HG02943 (cell line): ENCODE results near the gene MEI4.
"Not testable (repeated sequence)": the region's sequence is repeated elsewhere in the genome, so short reads cannot be mapped to it uniquely, and the experiment has no call there.

Source experiments
- ATAC-seq: cut with Tn5 transposase; IDR thresholded peaks from one replicate; pipeline ENCODE4 v1.9.1; 2021; ENCODE audit warnings: mild to moderate bottlenecking, low read depth, moderate library complexity; ENCODE audit not compliant: unreplicated experiment

The MEI4 gene

DNA sequence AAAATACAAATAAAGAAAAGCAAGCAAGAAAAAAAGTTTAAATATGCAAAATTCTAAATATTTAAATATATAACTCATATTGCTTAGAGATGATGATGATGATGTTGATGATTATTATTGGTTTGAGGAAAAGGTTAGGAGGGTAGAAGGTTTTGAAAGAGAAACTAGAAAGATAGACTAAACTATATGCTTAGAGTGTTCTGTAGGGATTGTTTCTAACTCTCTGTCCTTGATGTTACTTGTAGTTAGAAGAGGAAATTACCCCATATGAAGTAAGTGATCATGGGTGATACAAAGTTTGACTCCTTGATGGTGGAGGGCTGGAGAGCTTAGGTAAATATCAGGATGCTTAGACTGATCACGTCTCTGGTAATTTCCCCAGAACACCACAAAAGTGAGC, 159.5 kb downstream of the MEI4 start:
- ATAC-seq: no peak

DNA sequence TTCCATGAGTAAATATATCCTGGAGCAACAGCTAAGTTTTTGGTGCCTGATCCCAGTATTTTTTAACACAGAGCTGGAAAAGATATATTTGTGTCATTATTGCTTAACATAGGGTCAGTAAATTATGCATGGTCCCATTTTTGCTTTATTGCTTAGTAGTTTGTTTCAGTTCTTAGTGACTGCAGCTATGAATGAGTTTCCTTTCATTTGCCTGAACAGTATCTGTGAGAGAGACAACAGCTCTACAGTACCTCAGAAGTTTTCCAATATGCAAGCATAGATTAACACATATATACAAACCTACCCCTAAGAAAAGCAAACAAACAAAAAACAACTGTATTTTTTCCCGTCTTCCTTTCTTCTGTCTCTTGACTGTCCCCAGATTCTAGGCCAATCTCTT, 160.3 kb downstream of the MEI4 start:
- ATAC-seq: no peak

DNA sequence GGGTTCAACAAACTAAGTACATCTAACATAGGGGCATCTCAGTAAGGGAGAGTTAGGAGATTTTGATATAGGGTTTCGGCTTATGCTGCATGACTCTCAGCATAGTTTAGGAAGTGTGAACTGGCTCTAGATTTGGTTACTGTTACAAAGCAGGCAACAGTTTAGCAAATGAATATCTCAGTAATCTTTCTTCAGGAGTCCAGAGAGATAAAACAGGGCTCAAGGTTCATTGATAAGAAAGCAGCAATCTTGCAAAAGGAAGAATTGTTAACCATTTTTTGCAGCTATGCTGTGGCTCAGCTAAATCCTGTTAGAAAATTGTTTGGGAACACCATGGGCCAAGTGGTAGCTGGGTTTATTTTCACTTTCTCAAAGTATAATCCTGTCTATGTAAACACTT, 161.3 kb downstream of the MEI4 start:
- no peak for ATAC-seq

DNA sequence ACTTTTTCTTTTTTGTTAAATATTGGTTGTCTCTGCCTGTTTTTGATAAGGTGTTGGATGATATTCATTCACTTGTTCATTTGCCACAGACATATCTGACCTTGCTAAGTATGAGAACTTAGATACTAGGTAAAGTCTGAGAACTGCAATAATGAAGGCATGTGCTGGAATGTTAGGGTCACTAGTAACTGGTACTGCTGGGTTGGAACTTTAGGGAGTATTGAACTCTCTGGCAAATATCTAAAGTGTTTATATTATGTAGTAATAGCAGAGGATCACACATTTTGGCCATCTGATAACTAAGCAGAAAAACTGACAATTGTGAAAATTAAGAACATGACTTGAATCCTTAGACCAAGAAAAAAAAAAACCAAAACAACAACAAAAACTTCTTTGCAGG, 162.7 kb downstream of the MEI4 start:
- no peak for ATAC-seq

DNA sequence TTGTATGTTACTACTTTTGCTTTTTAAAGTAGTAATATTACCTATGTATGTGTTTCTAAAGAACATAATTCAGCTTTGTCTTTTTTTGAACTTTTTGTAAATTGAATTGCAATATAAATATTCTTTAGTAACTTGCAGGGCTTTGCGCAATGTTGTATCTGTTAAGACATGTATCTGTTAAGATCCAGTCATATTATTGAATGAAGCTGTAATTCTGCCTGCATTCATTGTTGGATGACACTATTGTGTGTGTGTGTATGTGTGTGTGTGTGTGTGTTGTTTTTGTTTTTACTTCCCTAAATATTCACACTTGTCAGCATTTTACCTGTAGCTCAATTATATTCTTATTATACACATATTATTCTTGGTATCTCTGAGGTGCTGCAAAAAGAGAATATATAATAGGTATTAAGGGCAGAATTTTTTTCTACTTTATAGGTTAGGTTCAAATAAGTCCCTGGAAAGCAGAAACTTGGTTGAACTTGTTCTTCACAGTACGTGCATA, 164.0 kb downstream of the MEI4 start:
- ATAC-seq: no peak

DNA sequence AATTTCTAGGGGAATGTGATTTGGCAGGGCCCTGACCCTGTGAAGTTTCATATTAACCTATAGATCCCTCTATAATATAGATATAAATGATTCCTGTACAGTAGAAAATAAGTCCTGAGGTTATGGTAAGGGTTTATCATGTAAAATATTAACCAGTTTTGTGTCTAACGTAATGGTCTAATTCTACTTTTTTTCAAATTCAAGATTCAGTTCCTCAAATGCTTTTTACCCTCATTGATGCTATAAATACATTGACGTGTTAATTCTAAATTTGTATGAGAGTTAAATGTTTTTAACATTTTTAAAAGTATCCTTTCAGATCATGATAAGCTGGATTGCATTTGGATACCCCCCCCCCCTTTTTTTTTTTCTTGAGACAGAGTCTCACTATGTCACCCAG, 169.4 kb downstream of the MEI4 start:
- ATAC-seq: no peak

DNA sequence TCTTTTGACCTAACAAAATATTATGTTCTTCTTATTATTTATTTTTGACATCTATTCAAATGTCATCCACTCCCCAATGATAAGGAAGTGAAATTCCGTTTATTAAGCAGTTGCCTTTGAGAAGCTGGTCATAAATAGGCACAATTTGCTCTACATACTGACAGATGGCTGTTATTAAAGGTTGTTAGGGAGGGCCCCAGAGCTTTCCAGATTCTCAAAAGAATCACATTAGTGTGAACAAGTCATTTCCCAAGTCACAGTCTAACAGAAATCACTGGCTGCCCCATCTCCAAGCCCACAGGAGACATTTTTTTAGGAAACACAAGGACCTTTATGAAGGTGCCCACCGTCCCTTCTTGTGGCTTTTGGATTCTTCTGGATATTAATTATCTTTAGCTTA, 172.4 kb downstream of the MEI4 start:
- no peak for ATAC-seq

DNA sequence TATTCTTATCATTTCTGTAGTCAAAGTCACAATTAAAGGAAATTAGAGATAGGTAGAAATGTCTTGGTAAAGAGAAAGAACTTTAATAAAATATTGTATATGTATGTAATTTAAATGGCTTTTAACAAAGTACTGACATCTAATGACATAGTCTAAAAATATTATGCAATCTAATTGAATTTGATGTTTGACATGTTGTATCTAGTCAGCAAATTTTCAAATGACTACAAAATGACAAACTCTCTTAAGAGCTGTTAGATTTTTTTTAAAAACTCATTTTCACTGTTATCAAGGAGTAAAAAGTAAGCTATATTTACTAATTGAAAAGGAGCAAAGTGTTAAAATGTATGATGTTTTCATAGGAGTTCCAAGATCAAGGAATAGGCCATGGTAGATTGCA, 176.9 kb downstream of the MEI4 start:
- ATAC-seq: no peak

DNA sequence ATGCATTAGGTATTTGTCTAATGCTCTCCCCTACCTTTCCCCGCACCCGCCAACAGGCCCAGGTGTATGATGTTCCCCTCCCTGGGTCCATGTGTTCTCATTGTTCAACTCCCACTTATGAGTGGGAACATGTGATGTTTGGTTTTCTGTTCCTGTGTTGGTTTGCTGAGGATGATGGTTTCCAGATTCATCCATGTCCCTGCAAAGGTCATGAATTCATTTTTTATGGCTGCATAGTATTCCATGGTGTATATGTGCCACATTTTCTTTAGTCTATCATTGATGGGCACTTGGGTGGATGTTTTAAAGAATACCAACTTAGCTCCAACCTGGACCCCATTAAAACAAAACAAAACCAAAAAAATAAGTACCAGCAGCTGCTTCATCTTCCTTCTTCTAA, 180.9 kb downstream of the MEI4 start:
- ATAC-seq: not testable (repeated sequence)

DNA sequence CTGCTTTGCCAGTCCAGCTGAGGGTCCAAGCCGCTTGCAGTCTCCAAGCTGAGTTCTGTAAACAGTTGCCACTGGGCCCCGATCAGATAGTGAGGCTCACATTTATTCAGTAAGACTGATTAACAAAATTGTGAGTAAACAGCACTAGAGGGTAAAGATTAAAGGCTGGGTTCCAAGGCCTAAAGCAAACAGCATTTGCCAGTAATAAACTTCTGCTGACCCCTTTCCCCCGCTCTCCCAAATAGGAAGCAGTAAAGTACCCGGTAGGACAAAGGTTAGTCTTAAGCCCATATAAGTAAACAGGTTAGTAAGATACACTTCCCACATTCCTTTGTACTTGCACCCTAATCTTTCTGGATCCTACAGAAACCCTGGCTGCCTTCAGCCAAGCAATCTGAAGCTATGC, 181.8 kb downstream of the MEI4 start:
- no peak for ATAC-seq

DNA sequence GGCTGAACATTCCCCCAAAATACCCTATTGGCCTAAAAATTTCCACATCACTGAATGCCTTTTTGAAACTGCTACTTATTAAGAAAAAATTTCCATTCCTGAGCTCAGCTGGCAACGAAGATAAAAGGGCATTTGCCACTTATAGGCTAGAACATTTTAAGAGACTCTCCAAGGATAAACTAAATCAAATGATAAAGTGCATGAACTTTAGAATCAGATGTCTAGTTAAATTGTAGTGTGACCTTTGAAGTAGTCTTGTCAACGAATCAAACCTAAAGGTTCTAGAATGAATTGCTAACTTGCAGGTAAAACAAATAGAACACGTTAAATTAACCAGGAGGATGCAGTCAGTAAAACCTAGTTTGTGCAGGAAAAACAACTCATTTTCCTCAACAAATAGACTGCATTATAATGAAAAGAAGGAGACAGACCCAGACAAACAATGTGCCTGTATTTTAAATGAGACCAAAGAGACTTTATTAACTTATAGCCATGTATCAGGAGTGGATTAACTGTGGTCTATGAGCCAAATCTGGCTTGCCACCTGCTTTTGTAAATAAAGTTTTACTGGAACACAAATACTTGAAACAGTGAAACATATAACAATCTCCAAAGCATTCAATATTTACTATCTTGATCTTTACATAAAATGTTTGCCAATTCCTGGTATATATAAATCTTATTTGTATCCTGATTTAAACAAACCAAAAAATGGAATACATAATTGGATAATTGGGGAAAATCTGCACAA, 184.4 kb downstream of the MEI4 start:
- no peak for ATAC-seq

DNA sequence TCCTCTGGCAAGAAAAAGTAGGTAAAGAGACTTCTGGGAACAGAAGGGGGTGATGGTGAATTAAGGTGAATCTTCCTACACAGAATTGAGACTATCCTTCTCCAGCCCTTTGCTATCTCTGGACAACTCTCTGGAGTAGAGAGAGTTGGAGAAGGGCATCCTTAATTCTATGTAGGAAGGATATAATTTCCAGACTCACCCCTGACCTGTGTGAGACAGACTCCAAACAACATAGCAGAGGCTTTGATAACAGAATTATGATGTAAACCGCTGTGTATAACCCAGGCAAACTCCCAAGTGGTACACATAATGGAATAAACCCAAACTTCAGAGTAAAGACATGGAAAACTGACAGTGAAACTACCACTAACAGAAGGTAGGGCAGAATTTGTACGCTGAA, 186.5 kb downstream of the MEI4 start:
- no peak for ATAC-seq

DNA sequence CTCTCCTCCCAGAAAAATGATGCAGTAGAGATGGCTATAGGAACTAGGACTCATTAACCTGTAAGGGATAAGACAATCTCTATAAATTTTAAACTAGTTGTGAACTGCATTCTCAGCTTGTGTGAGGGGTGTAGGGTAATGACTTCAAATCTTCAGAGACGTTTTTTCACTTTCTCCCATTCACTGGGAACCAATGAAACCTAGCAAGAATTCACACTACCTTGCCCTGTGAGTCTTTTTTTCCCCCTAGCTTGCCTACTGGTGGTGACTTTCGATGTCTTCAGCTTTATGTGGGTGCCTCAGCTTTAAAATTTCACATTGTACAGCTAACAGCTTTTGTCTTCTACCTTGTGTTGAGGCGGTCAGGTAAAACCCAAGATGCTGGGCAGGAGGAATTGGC, 192.0 kb downstream of the MEI4 start:
- ATAC-seq: no peak

DNA sequence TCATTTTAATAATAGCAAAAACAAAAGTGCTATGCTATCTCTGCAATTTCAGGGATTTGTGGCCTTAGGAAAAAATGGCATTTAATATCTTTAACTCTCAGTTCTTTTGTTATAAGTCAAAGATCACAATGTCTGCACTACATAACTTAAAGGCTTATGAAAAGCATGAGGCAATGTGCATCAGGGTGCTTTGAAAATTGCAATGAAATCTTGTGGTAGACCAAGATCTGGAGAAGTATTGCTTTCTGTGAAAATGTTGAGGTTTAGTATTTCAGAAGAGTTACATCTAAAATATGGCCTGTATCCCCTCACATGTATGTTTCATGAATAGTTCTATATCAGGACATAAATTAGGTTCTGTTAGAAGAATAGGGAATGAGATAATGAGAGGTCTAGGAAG, 200.6 kb downstream of the MEI4 start:
- no peak for ATAC-seq

DNA sequence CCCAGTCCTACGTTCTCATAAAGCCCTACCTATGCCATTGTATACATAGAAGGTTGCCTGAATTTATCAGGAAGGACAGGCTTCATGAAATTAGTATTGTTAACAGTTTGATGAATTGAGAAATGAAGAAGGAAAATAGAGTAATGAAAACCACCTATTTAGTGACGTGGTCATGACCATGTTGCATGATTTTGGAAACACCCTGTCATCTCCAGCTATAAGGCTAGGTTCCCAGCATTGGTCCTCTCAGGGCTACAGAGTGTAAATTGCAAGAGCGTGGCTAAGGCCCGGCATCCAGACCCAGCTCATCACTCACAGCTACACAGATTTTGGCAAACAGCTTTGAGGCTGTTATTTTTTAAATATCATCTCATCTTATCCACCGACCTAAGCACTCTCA, 203.6 kb downstream of the MEI4 start:
- no peak for ATAC-seq

DNA sequence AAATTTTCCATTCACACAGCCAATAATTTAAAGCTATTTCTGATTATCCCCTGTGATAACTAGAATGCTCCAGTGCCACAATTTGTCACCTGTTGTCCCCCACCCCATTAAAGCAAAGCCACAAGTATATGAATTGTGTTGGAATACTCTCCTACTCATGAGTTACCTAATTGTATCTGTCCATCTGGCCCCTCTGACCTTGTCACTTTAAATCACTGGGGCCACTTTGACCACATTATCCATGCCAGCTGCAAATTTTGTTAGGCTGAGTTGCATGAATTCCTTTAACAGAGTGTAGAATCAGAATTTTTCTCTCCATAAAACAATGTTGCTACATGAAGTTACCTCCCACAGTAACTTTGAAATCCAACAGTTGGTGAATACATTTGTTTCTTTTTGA, 204.6 kb downstream of the MEI4 start:
- no peak for ATAC-seq

DNA sequence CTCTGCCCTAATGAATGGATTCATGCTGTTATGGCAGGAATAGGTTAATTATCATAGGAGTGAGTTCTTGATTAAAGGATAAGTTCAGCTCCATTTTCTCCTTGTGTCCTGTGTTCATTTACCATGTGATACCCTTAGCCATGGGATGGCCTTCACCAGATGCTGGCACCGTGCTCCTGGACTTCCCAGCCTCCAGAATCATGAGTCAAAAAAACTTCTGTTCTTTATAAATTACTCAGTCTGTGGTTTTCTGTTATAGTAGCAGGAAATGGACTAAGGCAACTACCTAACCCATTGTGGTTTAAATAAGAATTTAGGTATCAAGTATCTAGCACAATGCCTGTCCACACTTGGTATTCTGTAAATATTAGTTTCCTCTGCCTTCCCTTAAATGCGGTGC, 223.5 kb downstream of the MEI4 start:
- ATAC-seq: no peak

DNA sequence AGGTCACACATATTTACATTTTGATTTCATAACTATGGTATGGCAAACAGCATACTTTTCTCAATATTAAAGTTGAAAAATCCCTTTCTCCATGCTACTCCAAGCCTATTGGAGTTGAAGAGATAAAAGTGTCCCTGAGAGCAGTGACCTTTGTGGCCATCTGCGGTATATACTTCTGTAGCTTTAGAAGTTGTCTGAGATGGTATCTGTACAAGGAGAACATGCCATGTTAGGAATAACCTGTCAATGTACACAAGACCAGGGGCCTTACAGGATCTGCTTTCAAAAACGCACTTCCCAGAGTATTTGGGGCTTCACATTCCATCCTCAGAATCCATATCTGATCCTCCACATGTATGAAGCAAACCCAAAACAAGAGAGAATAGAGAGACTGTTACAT, 226.7 kb downstream of the MEI4 start:
- no peak for ATAC-seq

DNA sequence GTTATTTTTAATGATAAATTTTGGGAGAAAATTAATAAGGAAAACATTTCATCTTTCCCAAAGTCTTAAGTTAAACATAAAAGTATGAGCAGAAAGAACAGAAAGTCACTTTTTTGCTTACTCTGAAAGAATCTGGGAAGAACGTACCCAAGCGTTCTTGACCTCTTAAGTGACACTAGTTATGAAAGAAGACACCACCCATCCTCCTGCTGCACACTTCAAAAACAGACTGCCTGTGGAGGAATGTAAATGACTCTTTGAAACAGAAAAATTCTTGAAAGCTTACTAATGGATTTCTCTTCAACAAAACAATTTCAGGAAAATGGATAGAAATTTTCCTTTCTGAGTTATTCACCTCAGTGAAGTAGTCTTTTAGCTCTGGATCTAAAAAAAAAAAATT, 227.7 kb downstream of the MEI4 start:
- no peak for ATAC-seq

DNA sequence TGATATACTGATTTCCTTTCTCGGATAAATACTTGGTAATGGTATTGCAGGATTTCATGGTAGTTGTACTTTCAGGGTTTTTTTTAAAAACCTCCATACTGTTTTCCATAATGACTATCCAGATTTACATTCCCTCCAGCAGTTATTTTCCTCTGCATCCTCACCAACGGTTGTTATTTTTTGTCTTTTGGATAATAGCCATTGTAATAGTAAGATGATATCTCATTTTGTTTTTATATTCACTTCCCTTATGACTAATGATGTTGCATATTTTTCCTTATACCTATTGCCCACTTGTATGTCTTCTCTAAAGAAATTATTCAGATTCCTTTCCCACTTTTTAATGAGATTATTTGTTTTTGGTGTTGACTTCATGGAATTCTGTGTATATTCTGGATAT, 231.0 kb downstream of the MEI4 start:
- no peak for ATAC-seq

DNA sequence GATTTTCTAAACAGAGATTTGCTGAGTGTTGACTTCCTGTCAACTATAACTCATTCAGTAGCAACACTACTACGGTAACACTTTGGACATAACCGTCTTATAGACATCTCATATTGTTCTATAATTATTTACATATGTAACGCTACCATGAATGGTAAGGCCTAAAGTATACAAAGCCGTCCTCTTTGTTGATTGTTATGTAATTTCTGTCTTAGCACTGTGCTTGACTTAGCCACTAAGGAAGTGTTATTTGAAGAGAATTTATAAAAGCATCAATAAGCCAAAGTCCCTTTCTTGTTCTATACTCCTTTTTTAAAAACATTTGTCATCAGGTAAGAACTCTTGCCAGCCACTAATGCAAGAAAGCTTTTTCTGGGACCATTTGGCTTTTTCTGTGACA, 240.6 kb downstream of the MEI4 start:
- ATAC-seq: no peak

DNA sequence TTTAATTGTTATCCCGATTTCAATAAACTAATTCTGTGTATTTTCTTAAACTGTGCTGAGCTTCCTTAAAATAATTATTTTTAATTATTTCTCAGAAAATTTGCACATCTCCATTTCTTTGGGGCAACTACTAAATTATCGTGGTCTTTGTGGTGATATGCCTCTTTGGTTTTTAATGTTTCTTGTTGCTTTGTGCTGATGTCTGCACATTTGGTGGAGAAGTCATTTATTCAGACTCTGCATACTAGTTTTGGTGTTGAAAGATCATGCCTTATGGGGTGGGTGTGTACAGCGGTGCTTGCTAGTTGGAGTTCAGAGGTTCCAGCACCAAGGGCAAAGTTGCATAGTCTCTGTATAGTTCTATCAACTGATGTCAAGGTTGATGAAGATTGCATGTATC, 253.2 kb downstream of the MEI4 start:
- no peak for ATAC-seq

DNA sequence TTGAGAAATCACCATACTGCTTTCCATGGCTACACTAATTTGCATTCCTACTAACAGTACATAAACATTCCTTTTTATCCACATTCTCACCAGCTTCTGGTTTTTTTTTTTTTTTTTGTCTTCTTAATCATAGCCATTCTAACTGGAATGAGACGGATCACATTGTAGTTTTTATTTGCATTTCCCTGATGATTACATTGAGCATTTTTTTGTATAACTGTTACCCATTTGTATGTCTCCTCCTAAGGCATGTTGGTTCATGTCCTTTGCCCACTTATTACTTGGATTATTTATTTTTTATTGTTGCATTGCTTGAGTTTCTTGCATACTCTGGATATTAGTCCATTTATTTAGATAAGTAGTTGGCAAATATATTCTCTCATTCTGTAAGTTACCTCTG, 258.0 kb downstream of the MEI4 start:
- no peak for ATAC-seq
